H1 (cell line): ENCODE data around the gene TRUB1. TPM values are rescaled to one million over a fixed set of nuclear protein-coding genes. Genes with fewer than 3 reads are reported as not detected.

Experiments
- CTCF ChIA-PET: fragments of 300-600 bp; sonication (Branson Sonifier 250); formaldehyde crosslinking; loops from one replicate; lab custom pipeline; 2021; ENCODE audit not compliant: partially characterized antibody; lab: Charles Lee
- POLR2A ChIA-PET: fragments of 300-600 bp; sonication (Branson Sonifier 250); formaldehyde crosslinking; loops from one replicate; lab custom pipeline; 2021; ENCODE audit warnings: inconsistent platforms; ENCODE audit not compliant: partially characterized antibody; lab: Charles Lee
- DNase-seq, 2 experiments: peaks; one replicate each; pipeline versions ENCODE4 v3.0.0 to v3.0.0-alpha.2; 2010 to 2022; ENCODE audit warnings: low spot score in 2 of 2, low read depth in 1 of 2, mixed read lengths in 1 of 2
- FAIRE-seq: peaks from 2 replicates; lab custom pipeline; 2011; peaks lifted over from hg19 to GRCh38; lab: Jason Lieb, UNC
- H2AFZ ChIP-seq: 2 replicates; pipeline ENCODE4 v1.8.1; 2012; ENCODE audit warnings: low read length, inconsistent platforms
- H2AK5ac ChIP-seq: 2 replicates; pipeline ENCODE4 v1.6.1; 2013; ENCODE audit warnings: low read depth, low read length
- H2BK120ac ChIP-seq: replicated peaks from 2 replicates; pipeline ENCODE3; 2013; ENCODE audit warnings: low read depth, low read length, inconsistent platforms
- H2BK12ac ChIP-seq: 2 replicates; pipeline ENCODE4 v1.6.1; 2013; ENCODE audit warnings: low read depth, low read length
- H2BK15ac ChIP-seq: 2 replicates; pipeline ENCODE4 v1.6.1; 2013; ENCODE audit warnings: low read length
- H2BK20ac ChIP-seq: 2 replicates; pipeline ENCODE4 v1.6.1; 2013; ENCODE audit warnings: low read length
- H2BK5ac ChIP-seq: 2 replicates; pipeline ENCODE4 v1.6.1; 2013; ENCODE audit warnings: low read depth, low read length
- H3K14ac ChIP-seq: 2 replicates; pipeline ENCODE4 v1.6.1; 2013; ENCODE audit warnings: inconsistent platforms; ENCODE audit not compliant: insufficient read length
- H3K18ac ChIP-seq: 2 replicates; pipeline ENCODE4 v1.6.1; 2013; ENCODE audit warnings: low read length; ENCODE audit errors: extremely low read depth
- H3K23ac ChIP-seq: 2 replicates; pipeline ENCODE4 v1.6.1; 2013; ENCODE audit warnings: inconsistent platforms; ENCODE audit not compliant: insufficient read length
- H3K23me2 ChIP-seq: 2 replicates; pipeline ENCODE4 v1.6.1; 2013; ENCODE audit warnings: low read depth, low read length
- H3K27ac ChIP-seq: 2 replicates; pipeline ENCODE4 v1.6.1; 2011; ENCODE audit warnings: low read depth, low read length, inconsistent platforms
- H3K27me3 ChIP-seq, 4 experiments: replicated peaks in 1 of 4; 1 replicate in 1 of 4; 2 replicates in 3 of 4; pipeline versions ENCODE4 v1.6.1 to v1.8.1; 2011 to 2013; ENCODE audit warnings: low read length in 3 of 4, mild to moderate bottlenecking in 3 of 4, inconsistent platforms in 2 of 4, mixed read lengths in 2 of 4, moderate library complexity in 1 of 4; ENCODE audit not compliant: control insufficient read depth in 3 of 4, insufficient read depth in 3 of 4; ENCODE audit errors: extremely low read depth in 1 of 4
- H3K36me3 ChIP-seq, 4 experiments: 2 replicates each; pipeline versions ENCODE4 v1.6.1 to v1.8.1; 2011 to 2013; ENCODE audit warnings: mild to moderate bottlenecking in 4 of 4, low read length in 3 of 4, moderate library complexity in 2 of 4, control low read depth in 1 of 4, inconsistent platforms in 1 of 4; ENCODE audit not compliant: insufficient read depth in 4 of 4, control insufficient read depth in 2 of 4
- H3K4ac ChIP-seq: replicated peaks from 2 replicates; pipeline ENCODE3; 2013; ENCODE audit warnings: low read length, low read depth, mixed read lengths, inconsistent platforms; ENCODE audit not compliant: insufficient read length
- H3K4me1 ChIP-seq, 4 experiments: replicated peaks in 1 of 4; 1 replicate in 1 of 4; 2 replicates in 3 of 4; pipeline versions ENCODE4 v1.6.1 to v1.8.1; 2011 to 2013; ENCODE audit warnings: low read length in 3 of 4, inconsistent platforms in 2 of 4, mixed read lengths in 1 of 4; ENCODE audit not compliant: insufficient read depth in 4 of 4, control insufficient read depth in 3 of 4
- H3K4me2 ChIP-seq, 2 experiments: 2 replicates each; pipeline versions ENCODE4 v1.6.1 to v1.8.1; 2011 to 2013; ENCODE audit warnings: low read depth in 2 of 2, low read length in 2 of 2, control low read depth in 1 of 2, inconsistent platforms in 1 of 2, mild to moderate bottlenecking in 1 of 2; ENCODE audit not compliant: insufficient read depth in 1 of 2
- H3K4me3 ChIP-seq, 4 experiments: fragments of 200-600, 300-600 bp in 1 of 4; sonication (generic), shearing (Covaris generic), sonication (Bioruptor Twin) in 1 of 4; 2 replicates each; pipeline versions ENCODE4 v1.5.1 to v1.8.1; 2011 to 2016; ENCODE audit warnings: low read length in 4 of 4, low read depth in 3 of 4, control low read depth in 2 of 4, inconsistent platforms in 2 of 4, mild to moderate bottlenecking in 2 of 4, mixed read lengths in 1 of 4, moderate library complexity in 1 of 4; ENCODE audit not compliant: insufficient read depth in 2 of 4; ENCODE audit errors: extremely low read depth in 1 of 4
- H3K56ac ChIP-seq: replicated peaks from 2 replicates; pipeline ENCODE3; 2013; ENCODE audit warnings: low read depth, mild to moderate bottlenecking, mixed read lengths, low read length, inconsistent platforms; ENCODE audit not compliant: insufficient read length
- H3K79me1 ChIP-seq: 2 replicates; pipeline ENCODE4 v1.6.1; 2013; ENCODE audit warnings: low read depth, low read length, control low read depth
- H3K79me2 ChIP-seq, 2 experiments: 2 replicates each; pipeline versions ENCODE4 v1.6.1 to v1.8.1; 2012 to 2013; ENCODE audit warnings: low read length in 2 of 2, mild to moderate bottlenecking in 2 of 2, inconsistent platforms in 1 of 2; ENCODE audit not compliant: insufficient read depth in 2 of 2, control insufficient read depth in 1 of 2
- H3K9ac ChIP-seq, 4 experiments: replicated peaks in 1 of 4; 1 replicate in 1 of 4; 2 replicates in 3 of 4; pipeline versions ENCODE4 v1.6.1 to v1.8.1; 2011 to 2013; ENCODE audit warnings: low read depth in 3 of 4, low read length in 3 of 4, control low read depth in 2 of 4, mild to moderate bottlenecking in 2 of 4, moderate library complexity in 2 of 4, inconsistent platforms in 1 of 4; ENCODE audit errors: extremely low read depth in 1 of 4
- H3K9me3 ChIP-seq, 2 experiments: 2 replicates each; pipeline versions ENCODE4 v1.6.1 to v1.8.1; 2012 to 2013; ENCODE audit warnings: mild to moderate bottlenecking in 2 of 2, moderate library complexity in 2 of 2, control low read depth in 1 of 2, inconsistent platforms in 1 of 2, low read depth in 1 of 2, low read length in 1 of 2, mixed read lengths in 1 of 2; ENCODE audit not compliant: insufficient read depth in 2 of 2
- H4K20me1 ChIP-seq, 2 experiments: replicated peaks in 1 of 2; 2 replicates each; pipeline versions ENCODE3 to v1.8.1; 2011 to 2013; ENCODE audit warnings: inconsistent platforms in 2 of 2, low read length in 2 of 2, mild to moderate bottlenecking in 1 of 2; ENCODE audit not compliant: insufficient read depth in 2 of 2, control insufficient read depth in 1 of 2
- H4K5ac ChIP-seq: 2 replicates; pipeline ENCODE4 v1.6.1; 2013; ENCODE audit warnings: low read length, low read depth, mixed read lengths, inconsistent platforms; ENCODE audit not compliant: insufficient read length
- H4K8ac ChIP-seq: 2 replicates; pipeline ENCODE4 v1.8.0; 2013; ENCODE audit warnings: mild to moderate bottlenecking, moderate library complexity, low read length, inconsistent platforms; ENCODE audit not compliant: insufficient read depth; ENCODE audit errors: extremely low read depth
- H4K91ac ChIP-seq: replicated peaks from 2 replicates; pipeline ENCODE3; 2013; ENCODE audit warnings: low read length, mixed read lengths, inconsistent platforms; ENCODE audit not compliant: insufficient read length
- FOSL1 ChIP-seq: IDR thresholded peaks from 2 replicates; pipeline ENCODE4 v1.6.1; 2011; ENCODE audit warnings: mild to moderate bottlenecking, low read depth, low read length, moderate library complexity; ENCODE audit not compliant: insufficient read depth
- NRF1 ChIP-seq: IDR thresholded peaks from 2 replicates; pipeline ENCODE4 v1.6.1; 2011; ENCODE audit warnings: mild to moderate bottlenecking, low read depth, low read length, improper control_type of control experiment
- TCF12 ChIP-seq: IDR thresholded peaks from 2 replicates; pipeline ENCODE4 v1.6.1; 2011; ENCODE audit warnings: low read depth, mild to moderate bottlenecking, low read length
- WGBS, 2 experiments: shearing (Covaris generic) in 1 of 2; methylation state at CpG; one replicate each; pipeline versions ENCODE4 v1.1.6 to v1.1.7; 2013 to 2015; ENCODE audit warnings: low lambda C conversion rate in 2 of 2, mixed read lengths in 2 of 2, inconsistent platforms in 1 of 2, low coverage in 1 of 2, missing lambda C conversion rate in 1 of 2; ENCODE audit not compliant: insufficient replicate concordance in 2 of 2, insufficient coverage in 1 of 2, insufficient read length in 1 of 2; ENCODE audit errors: extremely low coverage in 1 of 2, missing lambda C conversion rate in 1 of 2; 5-methylcytosine and 5-hydroxymethylcytosine counted together
- polyA plus RNA-seq, 7 experiments: library from polyadenylated mRNA; depleted of rRNA in 3 of 7; stranded (reverse) in 5 of 7; unstranded in 2 of 7; fragments of >200 nt in 5 of 7; fragments of 200-250 nt in 2 of 7; gene quantifications; 1 replicate in 5 of 7; 2 replicates in 1 of 7; 4 replicates in 1 of 7; pipeline versions ENCODE4 v1.2.1 to v1.2.3, GENCODE V29; 2011 to 2013; ENCODE audit warnings: missing spikeins in 2 of 7, mixed read lengths in 2 of 7
- total RNA-seq: library from RNA; stranded (reverse); fragmentation: NEBNext Ultra II Directional; extraction: Animal tissue kit (Norgen Biotek cat#: 25700); gene quantifications from 2 replicates; pipeline ENCODE4 v1.2.1, GENCODE V29; 2021

Gene TRUB1
- total and polyA plus RNA-seq, 2 of the 8 experiments (the other 6 are each of a cell fraction or from before 2014, with no cell fraction given): 6.3 to 22.2 TPM

GRCh38 chr10:114914560-114914959 lies 23.4 kb upstream of the TRUB1 start:
- H3K36me3 ChIP-seq: no peaks in the 10 kb centered on the region
- no peak overlapping the region for H4K8ac ChIP-seq
- TF ChIP-seq FOSL1 (no peak), TCF12 (no peak), NRF1 (no peak)
- no peaks in the 10 kb centered on the region for H3K79me2 ChIP-seq
- no peak overlapping the region for H2BK5ac ChIP-seq
- FAIRE-seq: no peak
- H3K27ac ChIP-seq: no peak overlapping the region
- H3K23me2 ChIP-seq: no peaks in the 10 kb centered on the region; the same call in 1 of the 2 replicates
- H4K5ac ChIP-seq: no peak overlapping the region
- H3K14ac ChIP-seq: no peak overlapping the region
- no peak overlapping the region for H2AK5ac ChIP-seq
- ChIA-PET CTCF (interaction anchor here (0.9 to 4.3 kb wide), 2 partner anchors 19 to 37 kb away, joined by 3 to 23 read pairs; no protein-coding TSS in a partner anchor), POLR2A (no interaction called here)
- DNase-seq: no peak
- no peak overlapping the region for H3K4ac ChIP-seq
- 86% methylated on average over 3 of the region's 3 CpGs; no CpG with 5 or more reads in 1 of the 2 experiments for WGBS, 2 experiments
- no peak overlapping the region for H3K23ac ChIP-seq
- H2BK20ac ChIP-seq: no peak overlapping the region
- H3K9me3 ChIP-seq: no peaks in the 10 kb centered on the region
- H3K4me2 ChIP-seq: no peak overlapping the region
- no peaks in the 10 kb centered on the region for H3K79me1 ChIP-seq
- no peak overlapping the region for H2AFZ ChIP-seq
- no peak overlapping the region for H4K91ac ChIP-seq
- H3K27me3 ChIP-seq: no peaks in the 10 kb centered on the region
- H3K18ac ChIP-seq: no peak overlapping the region
- H2BK120ac ChIP-seq: no peak overlapping the region
- no peak overlapping the region for H3K4me3 ChIP-seq
- H4K20me1 ChIP-seq: no peaks in the 10 kb centered on the region
- H2BK12ac ChIP-seq: no peak overlapping the region
- H3K4me1 ChIP-seq: peaks cover 0 to 12% (median 3%) of the 10 kb centered on the region in 4 experiments; a peak in 3 of 7 replicates
- H3K56ac ChIP-seq: no peak overlapping the region
- no peak overlapping the region for H3K9ac ChIP-seq
- H2BK15ac ChIP-seq: no peak overlapping the region
